GM12878 (cell line): Measurements from ENCODE around the gene CLEC4G. TPM values are rescaled to one million over a fixed set of nuclear protein-coding genes. Genes with fewer than 3 reads are reported as not detected.
A peak's percentile ranks its signal among the peaks of the same experiment; 100 is the strongest.

Experiments
- ATAC-seq: fragments of 200-7000 bp; cut with Tn5 transposase; 3 replicates; pipeline ENCODE4 v1.9.1; 2020; ENCODE audit warnings: mild to moderate bottlenecking, moderate library complexity
- BruUV-seq: library from RNA; stranded (reverse); fragments of 400-500 nt; replicated peaks from 2 replicates; lab custom pipeline; 2021; lab: Mats Ljungman, UMichigan
- CTCF ChIA-PET: fragments of 300-600 bp; sonication (Branson Sonifier 250); formaldehyde crosslinking; extraction: SDS; loops from one replicate; lab custom pipeline; 2021; ENCODE audit warnings: inconsistent platforms; lab: Yijun Ruan, JAX
- POLR2A ChIA-PET: fragments of 350-600 bp; formaldehyde crosslinking; extraction: SDS; loops from one replicate; lab custom pipeline; 2021; ENCODE audit warnings: inconsistent platforms; lab: Charles Lee
- RAD21 ChIA-PET: fragments of 300-600 bp; sonication (Branson Sonifier 250); formaldehyde crosslinking; loops from one replicate; lab custom pipeline; 2023; ENCODE audit warnings: antibody characterized with exemption; ENCODE audit not compliant: unreplicated experiment; lab: Charles Lee
- SMC1A ChIA-PET: fragments of 300-600 bp; sonication (Branson Sonifier 250); formaldehyde crosslinking; loops from one replicate; lab custom pipeline; 2023; ENCODE audit not compliant: unreplicated experiment, uncharacterized antibody; lab: Charles Lee
- DNase-seq: peaks from one replicate; pipeline ENCODE4 v3.0.0-alpha.2; 2011; ENCODE audit warnings: low read depth, low spot score
- FAIRE-seq: peaks from 3 replicates; lab custom pipeline; 2011; peaks lifted over from hg19 to GRCh38; lab: Jason Lieb, UNC
- H2AFZ ChIP-seq: 2 replicates; pipeline ENCODE4 v1.6.0; 2011; ENCODE audit warnings: low read depth, low read length, control low read depth; ENCODE audit not compliant: control insufficient read depth
- H3K27ac ChIP-seq: 2 replicates; pipeline ENCODE4 v1.5.1; 2011; ENCODE audit warnings: control low read depth; ENCODE audit not compliant: control insufficient read depth, insufficient read depth
- H3K27me3 ChIP-seq, 2 experiments: replicated peaks in 1 of 2; 2 replicates each; pipeline versions ENCODE4 v1.6.0 to v1.6.1; 2011; ENCODE audit warnings: low read length in 1 of 2; ENCODE audit not compliant: control insufficient read depth in 2 of 2, insufficient read depth in 2 of 2
- H3K36me3 ChIP-seq, 2 experiments: 2 replicates each; pipeline ENCODE4 v1.5.1; 2011; ENCODE audit warnings: low read length in 1 of 2; ENCODE audit not compliant: control insufficient read depth in 2 of 2, insufficient read depth in 2 of 2
- H3K4me1 ChIP-seq: 2 replicates; pipeline ENCODE4 v1.6.1; 2011; ENCODE audit warnings: mild to moderate bottlenecking, low read length, moderate library complexity, mixed read lengths; ENCODE audit not compliant: control insufficient read depth, insufficient read depth
- H3K4me2 ChIP-seq: 2 replicates; pipeline ENCODE4 v1.6.0; 2011; ENCODE audit warnings: control low read depth; ENCODE audit not compliant: control insufficient read depth, insufficient read depth
- H3K4me3 ChIP-seq: fragments of 200-600 bp; sonication (generic); 2 replicates; pipeline ENCODE4 v1.5.1; 2016
- H3K79me2 ChIP-seq: 2 replicates; pipeline ENCODE4 v1.6.0; 2011; ENCODE audit warnings: low read length; ENCODE audit not compliant: control insufficient read depth, insufficient read depth
- H3K9ac ChIP-seq: 2 replicates; pipeline ENCODE4 v1.8.0; 2011; ENCODE audit warnings: low read length, control low read depth, mixed read lengths; ENCODE audit not compliant: control insufficient read depth, insufficient read depth
- H3K9me3 ChIP-seq: replicated peaks from 3 replicates; pipeline ENCODE4 v1.5.1; 2011; ENCODE audit warnings: mild to moderate bottlenecking, low read length; ENCODE audit not compliant: control insufficient read depth, insufficient read depth
- H4K20me1 ChIP-seq: 2 replicates; pipeline ENCODE4 v1.6.0; 2011; ENCODE audit not compliant: control insufficient read depth, insufficient read depth
- CEBPB ChIP-seq, 2 experiments: fragments of 150-350 bp in 1 of 2; IDR thresholded peaks; 2 replicates each; pipeline ENCODE4 v1.6.1; 2012 to 2014; ENCODE audit warnings: low read depth in 2 of 2, low read length in 2 of 2, borderline replicate concordance in 1 of 2, inconsistent platforms in 1 of 2
- LARP7 ChIP-seq: fragments of 450-650 bp; IDR thresholded peaks from 2 replicates; pipeline ENCODE4 v1.6.1; 2017; ENCODE audit warnings: mild to moderate bottlenecking
- NFXL1 ChIP-seq: fragments of 450-650 bp; IDR thresholded peaks from 2 replicates; pipeline ENCODE4 v1.6.1; 2017; ENCODE audit warnings: antibody characterized with exemption, mild to moderate bottlenecking, borderline replicate concordance
- NR2C1 ChIP-seq: fragments of 450-650 bp; IDR thresholded peaks from 2 replicates; pipeline ENCODE4 v1.6.1; 2017; ENCODE audit warnings: antibody characterized with exemption, mild to moderate bottlenecking, moderate library complexity
- NR2F1 ChIP-seq: fragments of 450-650 bp; conservative IDR thresholded peaks from 2 replicates; pipeline ENCODE4 v1.6.1; 2017; ENCODE audit warnings: mild to moderate bottlenecking
- STAT1 ChIP-seq: fragments of 450-650 bp; conservative IDR thresholded peaks from 2 replicates; pipeline ENCODE4 v1.6.1; 2014; ENCODE audit warnings: antibody characterized with exemption, mild to moderate bottlenecking
- ZNF384 ChIP-seq: IDR thresholded peaks from 2 replicates; pipeline ENCODE4 v1.6.1; 2012; ENCODE audit warnings: low read depth, mild to moderate bottlenecking, low read length, improper control_type of control experiment, borderline replicate concordance
- WGBS: methylation state at CpG from one replicate; pipeline ENCODE4 v1.1.6; 2016; ENCODE audit warnings: low lambda C conversion rate; ENCODE audit not compliant: insufficient replicate concordance, insufficient coverage; ENCODE audit errors: missing lambda C conversion rate; 5-methylcytosine and 5-hydroxymethylcytosine counted together
- in situ Hi-C: fragments of 300-500 bp; cut with MboI; formaldehyde crosslinking; loops from 9 replicates; pipeline ENCODE4 v1.14.3; 2018; ENCODE audit warnings: mixed read lengths
- intact Hi-C: fragments of 100-400 bp; cut with micrococcal nuclease; formaldehyde crosslinking; loops from one replicate; pipeline ENCODE4 v1.14.2; 2022; ENCODE audit not compliant: unreplicated experiment
- polyA plus RNA-seq, 11 experiments: library from polyadenylated mRNA; depleted of rRNA in 4 of 11; unstranded in 6 of 11; stranded (reverse) in 5 of 11; fragments of >200 nt; fragmentation: Nextera tagmentation in 4 of 11; fragmentation: Illumina TruSeq in 1 of 11; extraction: Ambion mirVana in 4 of 11; extraction: Trizol in 1 of 11; gene quantifications; 1 replicate in 1 of 11; 2 replicates in 10 of 11; pipeline versions ENCODE4 v1.2.1 to v1.2.3, GENCODE V29; 2011 to 2016; ENCODE audit warnings: inconsistent platforms in 2 of 11, missing spikeins in 2 of 11, low read depth in 1 of 11
- total RNA-seq, 4 experiments: library from RNA; depleted of rRNA in 3 of 4; stranded (reverse); fragments of >200 nt in 3 of 4; fragmentation: Illumina TruSeq in 1 of 4; extraction: Trizol in 1 of 4; gene quantifications; 2 replicates each; pipeline versions ENCODE4 v1.2.1 to v1.2.3, GENCODE V29; 2013 to 2021
- TF ChIP-seq, protein P1 (sequence below): IDR thresholded peaks from 2 replicates; pipeline ENCODE4 v1.6.1; 2012; ENCODE audit warnings: low read depth, low read length, improper control_type of control experiment
- TF ChIP-seq, protein P2 (sequence below): fragments of 450-650 bp; IDR thresholded peaks from 2 replicates; pipeline ENCODE4 v1.6.1; 2016; ENCODE audit warnings: mild to moderate bottlenecking

The CLEC4G gene
- total and polyA plus RNA-seq, 10 of the 15 experiments (the other 5 are each of a cell fraction or from before 2014, with no cell fraction given): 0.04 TPM; not detected in 9

DNA sequence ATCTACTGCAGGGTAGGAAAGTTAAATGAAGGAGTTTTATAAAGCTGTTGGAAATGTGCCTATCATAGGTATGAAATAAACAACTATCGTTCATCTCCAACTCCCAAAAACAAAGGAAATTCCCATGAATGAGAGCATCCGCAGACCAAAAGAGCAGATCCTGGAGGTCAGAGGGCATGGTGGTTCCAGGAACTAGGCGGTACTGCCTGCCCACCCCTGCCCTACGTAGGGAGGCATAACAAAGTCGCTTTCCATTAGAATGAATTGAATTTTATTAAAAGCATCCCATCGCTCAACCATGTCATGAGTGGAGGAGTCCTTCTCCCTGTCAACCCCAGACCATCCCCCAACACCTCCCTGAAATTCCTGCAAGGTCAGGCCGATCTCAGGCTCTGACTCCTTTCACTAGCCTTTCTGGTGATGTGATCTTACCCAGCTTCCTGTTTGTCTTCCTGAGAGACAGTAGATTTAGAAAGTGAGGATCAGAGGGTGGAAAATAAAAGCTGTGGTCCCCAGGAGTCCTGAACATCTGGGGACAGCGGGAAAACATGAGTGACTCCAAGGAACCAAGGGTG is 30.9 kb upstream of the CLEC4G start, which contains the start of gene CLEC4M (continued):
- TF ChIP-seq, protein P1, sequence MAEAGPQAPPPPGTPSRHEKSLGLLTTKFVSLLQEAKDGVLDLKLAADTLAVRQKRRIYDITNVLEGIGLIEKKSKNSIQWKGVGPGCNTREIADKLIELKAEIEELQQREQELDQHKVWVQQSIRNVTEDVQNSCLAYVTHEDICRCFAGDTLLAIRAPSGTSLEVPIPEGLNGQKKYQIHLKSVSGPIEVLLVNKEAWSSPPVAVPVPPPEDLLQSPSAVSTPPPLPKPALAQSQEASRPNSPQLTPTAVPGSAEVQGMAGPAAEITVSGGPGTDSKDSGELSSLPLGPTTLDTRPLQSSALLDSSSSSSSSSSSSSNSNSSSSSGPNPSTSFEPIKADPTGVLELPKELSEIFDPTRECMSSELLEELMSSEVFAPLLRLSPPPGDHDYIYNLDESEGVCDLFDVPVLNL: no peak
- no peak for TF ChIP-seq NR2C1

DNA sequence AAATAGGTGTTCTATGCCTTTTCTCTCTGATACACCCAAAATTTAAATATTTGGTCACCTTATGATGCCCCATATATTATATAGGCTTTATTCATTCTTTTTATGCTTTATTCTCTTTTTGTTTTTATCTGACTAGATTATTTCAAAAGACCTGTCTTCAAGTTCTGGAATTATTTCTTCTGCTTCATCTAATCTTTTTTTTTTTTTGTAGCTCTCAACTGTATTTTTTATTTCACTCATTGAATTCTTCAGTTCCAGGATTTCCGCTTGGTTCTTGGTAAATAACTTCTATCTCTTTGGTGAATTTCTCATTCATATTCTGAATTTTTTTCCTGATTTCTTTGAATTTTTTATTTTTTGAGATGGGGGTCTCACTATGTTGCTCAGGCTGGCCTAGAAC is 27.2 kb upstream of the CLEC4G start:
- SMC1A ChIA-PET: no interaction called here
- intact Hi-C loops: no loop called here

DNA sequence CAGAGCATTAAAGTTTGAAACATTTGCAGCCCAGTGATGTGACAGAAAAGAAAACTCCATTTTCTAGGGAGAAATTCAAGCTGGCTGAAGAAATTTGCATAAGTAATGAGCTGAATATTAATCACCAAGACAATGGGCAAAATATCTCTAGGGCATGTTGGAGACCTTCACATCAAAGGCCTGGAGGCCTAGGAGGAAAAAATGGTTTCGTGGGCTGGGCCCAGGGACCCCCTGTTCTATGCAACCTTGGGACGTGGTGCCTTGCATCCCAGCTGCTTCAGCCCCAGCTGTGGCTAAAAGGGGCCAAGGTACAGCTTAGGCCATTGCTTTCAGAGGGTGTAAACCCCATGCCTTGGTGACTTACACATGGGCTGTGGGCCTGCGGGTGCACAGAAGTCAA is 25.4 kb upstream of the CLEC4G start:
- ATAC-seq (no peak), FAIRE-seq (no peak), DNase-seq (no peak)
- in situ Hi-C loops: no loop called here
- Histone ChIP-seq H3K4me1 (no peaks in the 10 kb centered on the region), H3K27ac (no peak overlapping the region), H3K27me3 (no peaks in the 10 kb centered on the region; a peak in 1 of 4 replicates), H3K9me3 (peaks cover 34% of the 10 kb centered on the region), H4K20me1 (no peaks in the 10 kb centered on the region), H2AFZ (no peak overlapping the region), H3K79me2 (no peaks in the 10 kb centered on the region)
- SMC1A ChIA-PET: no interaction called here
- no TSS peak for BruUV-seq
- RAD21 ChIA-PET: no interaction called here
- POLR2A ChIA-PET: no interaction called here
- intact Hi-C loops: no loop called here
- CTCF ChIA-PET: no interaction called here
- 56% methylated on average over 3 of the region's 3 CpGs for WGBS
- TF ChIP-seq LARP7: no peak
- no peak for TF ChIP-seq NFXL1
- TF ChIP-seq NR2F1: no peak
- TF ChIP-seq, protein P2, sequence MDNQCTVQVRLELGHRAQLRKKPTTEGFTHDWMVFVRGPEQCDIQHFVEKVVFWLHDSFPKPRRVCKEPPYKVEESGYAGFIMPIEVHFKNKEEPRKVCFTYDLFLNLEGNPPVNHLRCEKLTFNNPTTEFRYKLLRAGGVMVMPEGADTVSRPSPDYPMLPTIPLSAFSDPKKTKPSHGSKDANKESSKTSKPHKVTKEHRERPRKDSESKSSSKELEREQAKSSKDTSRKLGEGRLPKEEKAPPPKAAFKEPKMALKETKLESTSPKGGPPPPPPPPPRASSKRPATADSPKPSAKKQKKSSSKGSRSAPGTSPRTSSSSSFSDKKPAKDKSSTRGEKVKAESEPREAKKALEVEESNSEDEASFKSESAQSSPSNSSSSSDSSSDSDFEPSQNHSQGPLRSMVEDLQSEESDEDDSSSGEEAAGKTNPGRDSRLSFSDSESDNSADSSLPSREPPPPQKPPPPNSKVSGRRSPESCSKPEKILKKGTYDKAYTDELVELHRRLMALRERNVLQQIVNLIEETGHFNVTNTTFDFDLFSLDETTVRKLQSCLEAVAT: no peak
- no peak for TF ChIP-seq STAT1
- TF ChIP-seq, all 136 proteins: peak for 0
- Histone ChIP-seq H3K9ac (no peak overlapping the region), H3K4me3 (no peak overlapping the region), H3K4me2 (no peak overlapping the region), H3K36me3 (no peaks in the 10 kb centered on the region)

More for the DNA sequence above, 27.2 kb upstream of the CLEC4G start:
- no peaks in the 10 kb centered on the region for H3K79me2 ChIP-seq
- H3K4me1 ChIP-seq: no peaks in the 10 kb centered on the region
- no peak for FAIRE-seq
- no peak overlapping the region for H3K4me3 ChIP-seq
- no peak overlapping the region for H3K4me2 ChIP-seq
- POLR2A ChIA-PET: no interaction called here
- no peaks in the 10 kb centered on the region; a peak in 1 of 4 replicates for H3K27me3 ChIP-seq
- CTCF ChIA-PET: no interaction called here
- no peak for DNase-seq
- WGBS: 100% methylated on average over 1 of the region's 1 CpG
- no peaks in the 10 kb centered on the region for H4K20me1 ChIP-seq
- H2AFZ ChIP-seq: no peak overlapping the region
- no peak overlapping the region for H3K9ac ChIP-seq
- in situ Hi-C loops: no loop called here
- no peaks in the 10 kb centered on the region for H3K36me3 ChIP-seq
- peaks cover 34% of the 10 kb centered on the region for H3K9me3 ChIP-seq
- RAD21 ChIA-PET: no interaction called here
- no peak for ATAC-seq
- TF ChIP-seq CEBPB (IDR thresholded peaks at IDR 0.05; ENCODE audit: borderline replicate concordance in 1 of 2, low read depth in 2 of 2, low read length in 2 of 2) (no peak), ZNF384 (0 out of 2 replicates have a peak, but pooled peaks have one; percentile 26)
- no TSS peak for BruUV-seq
- H3K27ac ChIP-seq: no peak overlapping the region
